K562 (cell line): ENCODE results near the gene IFT25. TPM values are rescaled to one million over a fixed set of nuclear protein-coding genes. Genes with fewer than 3 reads are reported as not detected.

ENCODE experiments used
- BRD9 ChIP-seq: fragments of 450-650 bp; IDR thresholded peaks from 2 replicates; pipeline ENCODE4 v1.6.1; 2018; ENCODE audit warnings: low read depth; ENCODE audit not compliant: partially characterized antibody
- E2F8 ChIP-seq: fragments of 450-650 bp; IDR thresholded peaks from 2 replicates; pipeline ENCODE4 v1.7.1; 2018; ENCODE audit warnings: mild to moderate bottlenecking, low read depth; ENCODE audit not compliant: partially characterized antibody
- FIP1L1 ChIP-seq: fragments of 200-400 bp; formaldehyde crosslinking; IDR thresholded peaks from 2 replicates; pipeline ENCODE4 v1.6.1; 2018; ENCODE audit warnings: mild to moderate bottlenecking, low read depth, low read length; ENCODE audit not compliant: poor library complexity, severe bottlenecking
- GABPB1 ChIP-seq: sonication (generic); formaldehyde crosslinking; IDR thresholded peaks from 2 replicates; pipeline ENCODE4 v1.8.0; 2022; ENCODE audit warnings: mild to moderate bottlenecking, missing genetic modification reagents
- GTF2A2 ChIP-seq: IDR thresholded peaks from 2 replicates; pipeline ENCODE4 v1.6.1; 2016; ENCODE audit warnings: mild to moderate bottlenecking, missing genetic modification characterization, missing compliant biosample characterization
- HBP1 ChIP-seq: fragments of 450-650 bp; formaldehyde crosslinking; IDR thresholded peaks from 2 replicates; pipeline ENCODE4 v1.4.0; 2022; ENCODE audit warnings: missing genetic modification characterization
- PHTF2 ChIP-seq: fragments of 250-450 bp; sonication (Bioruptor Pico); IDR thresholded peaks from 2 replicates; pipeline ENCODE4 v1.5.0; 2021; ENCODE audit warnings: mild to moderate bottlenecking
- SMARCA5 ChIP-seq: fragments of 450-650 bp; IDR thresholded peaks from 2 replicates; pipeline ENCODE4 v1.6.1; 2016
- TRIM25 ChIP-seq: fragments of 450-650 bp; IDR thresholded peaks from 2 replicates; pipeline ENCODE4 v1.7.0; 2016; ENCODE audit warnings: borderline replicate concordance
- TSC22D4 ChIP-seq: fragments of 450-650 bp; IDR thresholded peaks from 2 replicates; pipeline ENCODE4 v1.6.1; 2016; ENCODE audit warnings: missing genetic modification characterization, missing biosample characterization, control low read depth
- ZNF143 ChIP-seq: sonication (generic); formaldehyde crosslinking; IDR thresholded peaks from 2 replicates; pipeline ENCODE4 v1.9.0; 2022; ENCODE audit warnings: mild to moderate bottlenecking, missing genetic modification reagents
- polyA plus RNA-seq, 8 experiments: library from polyadenylated mRNA; depleted of rRNA in 4 of 8; stranded (reverse) in 5 of 8; unstranded in 3 of 8; fragments of >200 nt; fragmentation: Nextera tagmentation in 2 of 8; fragmentation: Illumina TruSeq in 1 of 8; extraction: Ambion mirVana in 2 of 8; extraction: Trizol in 1 of 8; gene quantifications; 2 replicates each; pipeline versions ENCODE4 v1.2.1 to v1.2.3, GENCODE V29; 2011 to 2014; ENCODE audit warnings: inconsistent platforms in 1 of 8, missing spikeins in 1 of 8
- total RNA-seq, 7 experiments: library from RNA; depleted of rRNA in 6 of 7; stranded (reverse); fragments of >200 nt in 6 of 7; fragmentation: Illumina TruSeq in 2 of 7; extraction: Trizol in 2 of 7; gene quantifications; 2 replicates each; pipeline versions ENCODE4 v1.2.1 to v1.2.3, GENCODE V29; 2011 to 2021; ENCODE audit warnings: low replicate concordance in 1 of 7

Gene IFT25
- total and polyA plus RNA-seq, 9 of the 15 experiments (the other 6 are each of a cell fraction or from before 2014, with no cell fraction given): 93.6 to 209 (median 167) TPM

GRCh38 chr1:53946252-53947171 is 1.0 kb upstream of the IFT25 start, which contains the start of gene LRRC42 (continued):
- TF ChIP-seq GTF2A2 (tag) (no peak), BRD9 (no peak), HBP1 (CRISPR knock-in tag) (0 out of 2 replicates have a peak, but pooled peaks have one; percentile 33), SMARCA5 (0 out of 2 replicates have a peak, but pooled peaks have one; percentile 28), E2F8 (no peak), TSC22D4 (tag) (0 out of 2 replicates have a peak, but pooled peaks have one; percentile 14), TRIM25 (peak; percentile 86; the same call in 1 of the 2 replicates), FIP1L1 (no peak), GABPB1 (CRISPR knock-in tag) (no peak; the same call in 1 of the 2 replicates), ZNF143 (no peak), PHTF2 (CRISPR knock-in tag) (no peak)
